ENCODE data around the gene RELA. TPM values are rescaled to one million over a fixed set of nuclear protein-coding genes. Genes with fewer than 3 reads are reported as not detected.

Gene RELA
- total and polyA plus RNA-seq, 10 of the 15 experiments (the other 5 are each of a cell fraction or from before 2014, with no cell fraction given), result 5.1 to 56.4 (median 34.2) TPM

- Histone ChIP-seq H2AFZ (ENCODE audit: control insufficient read depth, low read depth, low read length) (no peak overlapping the region), H3K9ac (ENCODE audit: control insufficient read depth, insufficient read depth, low read length) (no peak overlapping the region), H3K4me3 (no peak overlapping the region), H3K79me2 (ENCODE audit: control insufficient read depth, insufficient read depth, low read length) (no peaks in the 10 kb centered on the region; the same call in none of the 2 replicates), H3K9me3 (replicated peaks; ENCODE audit: control insufficient read depth, insufficient read depth, low read length) (no peaks in the 10 kb centered on the region), H3K36me3 (ENCODE audit: control insufficient read depth in 2 of 2, insufficient read depth in 2 of 2, low read length in 1 of 2) (peaks cover 18 to 39% of the 10 kb centered on the region in 2 experiments), H3K4me2 (ENCODE audit: control insufficient read depth, insufficient read depth) (no peak overlapping the region), H3K4me1 (ENCODE audit: control insufficient read depth, insufficient read depth, low read length) (peaks cover 16% of the 10 kb centered on the region), H3K27me3 (replicated peaks in 1 of 2; ENCODE audit: control insufficient read depth in 2 of 2, insufficient read depth in 2 of 2, low read length in 1 of 2) (no peaks in the 10 kb centered on the region), H3K27ac (ENCODE audit: control insufficient read depth, insufficient read depth) (no peak overlapping the region), H4K20me1 (ENCODE audit: control insufficient read depth, insufficient read depth) (no peaks in the 10 kb centered on the region)
- CTCF ChIA-PET, result interaction anchor here (0.8 kb wide), 1 partner anchor 62 kb away, joined by 3 read pairs; no protein-coding TSS in a partner anchor
- no peak for ATAC-seq
- SMC1A ChIA-PET (ENCODE audit: uncharacterized antibody, unreplicated experiment), result no interaction called here
- DNase-seq (ENCODE audit: low read depth, low spot score), result no peak
- POLR2A ChIA-PET, result interaction anchor here (7.9 kb wide), 1 partner anchor 9 kb away, joined by 100 read pairs; the partner anchor contains the start of gene SIPA1
- intact Hi-C loops (cut with micrococcal nuclease; ENCODE audit: unreplicated experiment) (no loop called here), in situ Hi-C loops (cut with MboI) (no loop called here)
- TSS peak; percentile 27 for BruUV-seq (replicated peaks)
- RAD21 ChIA-PET (ENCODE audit: unreplicated experiment), result interaction anchor here (1.0 kb wide), 1 partner anchor 12 kb away, joined by 3 read pairs; no protein-coding TSS in a partner anchor
- 93% methylated on average over 16 of the region's 16 CpGs for WGBS (ENCODE audit: insufficient coverage, insufficient replicate concordance, low lambda C conversion rate, missing lambda C conversion rate)
- no peak for FAIRE-seq
- no peak for TF ChIP-seq SRF (IDR thresholded peaks at IDR 0.05; ENCODE audit: low read depth in 2 of 2, low read length in 2 of 2)
- no peak for TF ChIP-seq GABPA (IDR thresholded peaks at IDR 0.05; ENCODE audit: low read depth)
Observed at GRCh38 chr11:65649656-65650546, 12.8 kb downstream of the RELA start.

- peaks cover 16% of the 10 kb centered on the region for H3K4me1 ChIP-seq (ENCODE audit: control insufficient read depth, insufficient read depth, low read length)
- intact Hi-C loops (cut with micrococcal nuclease; ENCODE audit: unreplicated experiment), result no loop called here
- peaks cover 16 to 37% of the 10 kb centered on the region in 2 experiments for H3K36me3 ChIP-seq (ENCODE audit: control insufficient read depth in 2 of 2, insufficient read depth in 2 of 2, low read length in 1 of 2)
- FAIRE-seq (no peak), ATAC-seq (no peak), DNase-seq (ENCODE audit: low read depth, low spot score) (no peak)
- no peak overlapping the region for H3K4me2 ChIP-seq (ENCODE audit: control insufficient read depth, insufficient read depth)
- ChIA-PET SMC1A (ENCODE audit: uncharacterized antibody, unreplicated experiment) (no interaction called here), RAD21 (ENCODE audit: unreplicated experiment) (interaction anchor here (1.0 kb wide), 1 partner anchor 11 kb away, joined by 3 read pairs; no protein-coding TSS in a partner anchor), CTCF (interaction anchor here (0.8 kb wide), 1 partner anchor 61 kb away, joined by 3 read pairs; no protein-coding TSS in a partner anchor), POLR2A (interaction anchor here (0.6 kb wide), 1 partner anchor 168 kb away, joined by 3 read pairs; no protein-coding TSS in a partner anchor)
- in situ Hi-C loops (cut with MboI), result no loop called here
- H3K9me3 ChIP-seq (replicated peaks; ENCODE audit: control insufficient read depth, insufficient read depth, low read length), result no peaks in the 10 kb centered on the region
- H3K27ac ChIP-seq (ENCODE audit: control insufficient read depth, insufficient read depth), result no peak overlapping the region
- no peak for TF ChIP-seq NFIC (IDR thresholded peaks at IDR 0.05; ENCODE audit: low read depth, low read length)
- TF ChIP-seq POLR2A (IDR thresholded peaks at IDR 0.05; ENCODE audit: low read depth, low read length), result 0 out of 2 replicates have a peak, but pooled peaks have one; percentile 15
- no peak overlapping the region for H2AFZ ChIP-seq (ENCODE audit: control insufficient read depth, low read depth, low read length)
- 90% methylated on average over 9 of the region's 12 CpGs for WGBS (ENCODE audit: insufficient coverage, insufficient replicate concordance, low lambda C conversion rate, missing lambda C conversion rate)
- no peaks in the 10 kb centered on the region for H4K20me1 ChIP-seq (ENCODE audit: control insufficient read depth, insufficient read depth)
- no peak overlapping the region for H3K4me3 ChIP-seq
- no peaks in the 10 kb centered on the region for H3K27me3 ChIP-seq (replicated peaks in 1 of 2; ENCODE audit: control insufficient read depth in 2 of 2, insufficient read depth in 2 of 2, low read length in 1 of 2)
- H3K79me2 ChIP-seq (ENCODE audit: control insufficient read depth, insufficient read depth, low read length), result no peaks in the 10 kb centered on the region; the same call in none of the 2 replicates
- H3K9ac ChIP-seq (ENCODE audit: control insufficient read depth, insufficient read depth, low read length), result no peak overlapping the region
- no TSS peak for BruUV-seq (replicated peaks)
Observed at GRCh38 chr11:65648997-65649493, 13.7 kb downstream of the RELA start.
